ENCODE data around the gene RNF224. TPM values are rescaled to one million over a fixed set of nuclear protein-coding genes. Genes with fewer than 3 reads are reported as not detected.

The RNF224 gene
- polyA plus RNA-seq (2012; rRNA removed), result 0.03 and 0.08 TPM in 2 replicates
- polyA plus RNA-seq (2012; cell fraction: cytosol; rRNA removed), result 0.01 TPM in 1 of 2 replicates, not detected in the other
- 0.15 and 0.27 TPM in 2 replicates for polyA plus RNA-seq (2012; cell fraction: nucleus; rRNA removed)

GRCh38 chr9:137227054-137227852 lies at the start of gene RNF224:
Gene RNF224, plus strand, starts transcription at chr9:137227502. Its CDS starts 834 bp downstream, at chr9:137228336.
- peaks cover 0 to 54% of the 10 kb centered on the region in 2 experiments; a peak in 1 of 4 replicates for H3K4me1 ChIP-seq (ENCODE audit: control insufficient read depth in 1 of 2, insufficient read depth in 2 of 2, low read depth in 1 of 2, low read length in 1 of 2)
- ChIA-PET POLR2A (interaction anchor here (1.0 to 1.5 kb wide), 7 partner anchors 13 to 120 kb away, joined by 3 to 8 read pairs (median 5); no protein-coding TSS in a partner anchor), CTCF (interaction anchor here (0.6 to 7.7 kb wide), 47 partner anchors 8 to 315 kb away, joined by 3 to 95 read pairs (median 5); partner anchors contain the start of genes ANAPC2, DPP7, LRRC26 and MAN1B1)
- TF ChIP-seq SMC3 (IDR thresholded peaks at IDR 0.05; ENCODE audit: low read depth, low read length) (peak; percentile 81), CHD2 (IDR thresholded peaks at IDR 0.05; ENCODE audit: low read length, partially characterized antibody) (peak; percentile 41), USF1 (IDR thresholded peaks at IDR 0.05; ENCODE audit: borderline replicate concordance, low read depth) (no peak), MAX (IDR thresholded peaks at IDR 0.05; ENCODE audit: low read depth) (0 out of 2 replicates have a peak, but pooled peaks have one; percentile 17), RCOR1 (IDR thresholded peaks at IDR 0.05; ENCODE audit: low read length) (0 out of 2 replicates have a peak, but pooled peaks have one; percentile 28), ELF1 (IDR thresholded peaks at IDR 0.05) (no peak), MXI1 (IDR thresholded peaks at IDR 0.05; ENCODE audit: low read depth, low read length) (no peak), POLR2AphosphoS5 (IDR thresholded peaks at IDR 0.05; ENCODE audit: low read depth, low read length) (no peak), GABPA (IDR thresholded peaks at IDR 0.05; ENCODE audit: low read depth) (no peak), FOXJ3 (CRISPR knock-in tag; IDR thresholded peaks at IDR 0.05) (no peak), TEAD4 (IDR thresholded peaks at IDR 0.05; ENCODE audit: borderline replicate concordance, insufficient read depth) (no peak), RAD21 (IDR thresholded peaks at IDR 0.05; ENCODE audit: low read length) (peak; percentile 87), CTCF (IDR thresholded peaks at IDR 0.05) (peak; percentile 82), EZH2phosphoT487 (IDR thresholded peaks at IDR 0.05; ENCODE audit: borderline replicate concordance, low read depth) (no peak)
- 44% methylated on average over 11 of the region's 25 CpGs for WGBS (ENCODE audit: low lambda C conversion rate)
- no peak within 1 kb of the TSS; a peak in 1 of 4 replicates for H3K27ac ChIP-seq (ENCODE audit: low read depth in 2 of 2, low read length in 1 of 2)
- peaks cover 16% of the 10 kb centered on the region for H3F3A ChIP-seq (replicated peaks; ENCODE audit: insufficient read depth)
- H3K9me3 ChIP-seq, result no peaks in the 10 kb centered on the region
- no peaks in the 10 kb centered on the region for H3K79me2 ChIP-seq (ENCODE audit: insufficient read depth)
- no peak within 1 kb of the TSS; a peak in 1 of 4 replicates for H3K4me3 ChIP-seq (ENCODE audit: low read depth in 2 of 2, low read length in 1 of 2)
- H3K27me3 ChIP-seq (ENCODE audit: insufficient read depth), result no peaks in the 10 kb centered on the region
- no peak within 1 kb of the TSS for H3K9ac ChIP-seq
- no peak within 1 kb of the TSS for H2AFZ ChIP-seq (ENCODE audit: low read depth)
- H3K4me2 ChIP-seq, result peak within 1 kb of the TSS; percentile 1; the same call in 1 of the 2 replicates
- peak; percentile 91 for DNase-seq
- no peaks in the 10 kb centered on the region for H4K20me1 ChIP-seq (ENCODE audit: insufficient read depth)
- H3K36me3 ChIP-seq (replicated peaks in 1 of 2; ENCODE audit: control insufficient read depth in 1 of 2, insufficient read depth in 2 of 2, low read length in 1 of 2), result no peaks in the 10 kb centered on the region
- H3K9me2 ChIP-seq, result no peaks in the 10 kb centered on the region

Measured in SK-N-SH (cell line).